Prostate gland (tissue), 2 donors: ENCODE results near the gene PVR.

Experiments
- CTCF ChIP-seq, 4 experiments: fragments of 200-600 bp in 2 of 4; fragments of 450-650 bp in 2 of 4; sonication (generic) in 2 of 4; IDR thresholded peaks; 1 replicate in 3 of 4; 2 replicates in 1 of 4; pipeline ENCODE4 v1.5.1; 2016 to 2019; ENCODE audit warnings: antibody characterized with exemption in 4 of 4, mild to moderate bottlenecking in 2 of 4, moderate library complexity in 2 of 4
- POLR2A ChIP-seq: fragments of 450-650 bp; IDR thresholded peaks from one replicate; pipeline ENCODE4 v1.6.1; 2016; ENCODE audit warnings: antibody characterized with exemption, mild to moderate bottlenecking
- POLR2AphosphoS5 ChIP-seq: sonication (generic); formaldehyde crosslinking; IDR thresholded peaks from one replicate; pipeline ENCODE4 v1.6.1; 2017; ENCODE audit warnings: antibody characterized with exemption

GRCh38 chr19:44664976-44665375 lies 21.3 kb downstream of the PVR start:
- no peak for TF ChIP-seq POLR2A
- no peak for TF ChIP-seq CTCF (IDR thresholded peaks at IDR 0.05)
- no peak for TF ChIP-seq POLR2AphosphoS5
